M059J (cell line): ENCODE measurements around the gene PCNX2. TPM values are rescaled to one million over a fixed set of nuclear protein-coding genes. Genes with fewer than 3 reads are reported as not detected.
A peak's percentile ranks its signal among the peaks of the same experiment; 100 is the strongest.

Experiments used
- DNase-seq: peaks from one replicate; pipeline ENCODE4 v3.0.0-alpha.2; 2012; ENCODE audit warnings: low read depth
- total RNA-seq: library from RNA; depleted of rRNA; stranded (reverse); fragments of >200 nt; shearing (Covaris generic); gene quantifications from 2 replicates; pipeline ENCODE4 v1.2.3, GENCODE V29; 2014

Gene PCNX2
- total RNA-seq, 1 experiment from 2014 or later = 14.4 TPM

DNA sequence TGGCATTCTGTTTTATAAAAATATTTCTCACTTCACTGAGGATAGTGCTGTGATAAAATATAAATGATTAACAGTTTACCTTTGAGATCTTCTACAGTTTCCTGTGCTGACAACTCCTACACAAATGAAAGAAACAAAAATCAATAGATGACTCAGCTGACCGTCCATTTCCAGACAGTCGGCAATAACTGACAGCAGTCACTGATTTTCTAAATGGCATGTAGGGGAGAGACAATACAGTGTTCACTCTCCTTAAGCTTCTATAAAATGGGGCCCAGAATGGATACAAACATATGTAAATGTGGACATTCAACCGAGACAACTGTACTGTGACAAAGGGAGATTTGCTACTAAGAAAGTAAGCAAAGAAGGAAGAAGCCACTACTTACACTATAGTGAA is 34.3 kb downstream of the PCNX2 start:
- no peak for DNase-seq

DNA sequence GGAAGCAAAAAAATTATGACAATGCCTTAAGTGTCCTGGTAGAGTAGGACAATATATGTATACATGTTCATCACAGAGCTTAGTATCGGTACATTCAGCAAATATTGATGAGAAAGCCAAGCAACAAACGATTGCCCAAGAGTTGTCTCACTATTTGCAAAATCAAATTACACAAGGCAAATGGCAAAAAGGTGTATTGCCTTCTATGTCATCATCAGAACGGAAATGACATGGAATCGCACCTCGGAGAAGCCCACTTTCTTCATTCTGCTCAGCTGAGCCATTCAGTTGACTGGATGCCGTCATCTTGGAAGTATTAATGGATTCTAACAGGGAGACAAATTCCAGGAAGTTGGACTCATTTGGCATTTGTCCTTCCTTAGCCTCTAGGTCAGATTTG is 37.7 kb downstream of the PCNX2 start:
- peak; percentile 14 for DNase-seq

DNA sequence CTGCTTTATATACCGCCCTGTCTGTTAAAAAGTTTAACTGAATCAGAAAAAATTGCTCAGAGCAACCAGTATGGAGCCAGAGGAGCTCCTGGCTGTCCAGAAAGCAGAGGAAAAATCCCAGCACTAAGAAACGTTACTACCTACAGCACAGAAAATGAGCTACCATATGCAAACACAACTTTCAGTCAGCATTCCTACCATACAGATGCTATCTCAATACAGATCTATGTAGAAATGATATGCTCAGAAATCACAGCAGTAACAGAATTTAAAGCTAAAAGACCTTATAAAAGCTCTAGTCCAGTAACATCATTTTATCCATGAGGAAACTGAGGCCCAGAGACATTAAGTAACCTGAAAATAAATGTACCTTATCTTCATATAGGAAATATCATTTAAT is 38.7 kb downstream of the PCNX2 start:
- no peak for DNase-seq

DNA sequence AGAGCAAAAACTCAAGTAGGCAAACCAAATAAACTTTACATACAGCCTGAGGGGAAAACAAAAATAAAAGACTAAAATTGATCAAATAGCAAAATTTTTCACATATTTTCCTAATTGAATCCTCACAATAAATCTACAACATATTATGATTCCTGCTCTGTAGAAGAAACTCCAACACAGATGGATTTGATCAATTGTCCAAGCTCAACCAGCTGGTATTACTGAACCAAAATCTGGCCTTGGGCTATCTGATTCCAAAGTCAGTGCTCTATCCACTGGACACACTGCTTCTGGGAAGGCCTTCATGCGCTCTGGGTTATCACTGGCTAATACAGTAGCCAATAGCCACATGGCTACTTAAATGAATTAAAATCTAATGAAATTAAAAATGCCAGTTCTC is 39.3 kb downstream of the PCNX2 start:
- no peak for DNase-seq

DNA sequence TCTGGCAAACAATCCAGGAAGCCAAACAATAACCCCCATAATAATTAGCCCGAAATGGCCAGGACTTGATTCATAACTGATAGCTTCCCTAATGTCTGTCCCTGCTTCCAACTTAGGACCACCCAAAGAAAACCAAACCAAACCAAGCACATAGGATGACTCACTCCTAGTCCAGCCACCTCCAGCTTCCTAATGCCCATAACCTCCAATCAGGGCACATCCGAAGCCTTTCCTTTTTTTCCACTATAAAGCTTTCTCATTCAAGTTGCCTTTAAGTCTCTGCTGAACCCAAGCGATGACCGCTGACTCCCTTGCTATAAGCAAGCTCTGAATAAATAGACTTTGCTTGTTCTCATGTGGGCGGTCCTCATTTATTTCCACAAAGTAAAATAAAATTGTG is 40.4 kb downstream of the PCNX2 start:
- no peak for DNase-seq

DNA sequence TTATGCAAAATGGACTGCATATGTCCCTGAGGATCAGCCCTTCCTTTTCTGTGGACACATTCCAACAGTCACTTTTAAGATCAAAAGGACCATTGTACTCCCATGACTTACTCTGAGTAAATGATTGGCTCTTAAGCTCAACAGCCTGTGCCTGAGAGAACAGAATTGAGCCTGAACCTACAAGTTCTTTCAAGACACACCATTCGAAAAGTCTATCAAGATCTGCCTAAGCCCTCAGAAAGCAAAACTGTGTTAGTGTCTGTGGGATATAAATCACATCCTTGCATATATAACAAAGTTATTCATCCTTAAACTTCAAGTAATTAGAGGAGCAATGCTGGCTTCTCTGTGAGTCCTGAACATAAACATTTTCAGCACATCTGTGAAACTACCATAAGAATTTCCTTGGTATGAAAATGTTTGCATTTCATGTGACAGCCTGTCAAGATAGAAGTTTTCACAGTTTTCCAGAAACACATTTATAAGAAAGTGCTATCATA is 41.6 kb downstream of the PCNX2 start:
- DNase-seq = no peak

DNA sequence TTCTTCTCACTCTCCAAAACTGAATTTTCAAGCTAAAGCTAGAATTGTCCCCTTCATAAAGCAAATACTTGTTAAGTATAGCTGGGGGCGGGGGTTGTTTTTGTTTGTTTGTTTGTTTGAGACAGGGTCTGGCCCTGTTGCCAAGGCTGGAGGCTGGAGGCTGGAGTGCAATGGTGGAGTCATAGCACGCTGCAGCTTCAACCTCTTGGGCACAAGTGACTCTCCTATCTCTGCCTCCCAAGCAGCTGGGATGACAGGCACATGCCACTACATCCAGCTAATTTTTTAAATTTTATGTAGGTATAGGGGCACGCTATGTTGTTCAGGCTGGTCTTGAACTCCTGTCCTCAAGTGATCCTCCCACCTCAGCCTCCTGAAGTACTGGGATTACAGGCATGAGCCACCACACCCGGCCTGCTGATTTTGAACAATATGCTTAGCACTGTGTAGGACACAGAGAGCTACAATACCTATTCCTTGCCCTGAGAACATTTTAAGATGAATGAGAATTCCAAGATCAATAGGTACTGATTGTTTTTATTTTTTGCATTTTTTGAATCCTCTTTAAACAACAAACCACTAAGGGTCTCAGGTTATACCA is 42.2 kb downstream of the PCNX2 start:
- DNase-seq = no peak

DNA sequence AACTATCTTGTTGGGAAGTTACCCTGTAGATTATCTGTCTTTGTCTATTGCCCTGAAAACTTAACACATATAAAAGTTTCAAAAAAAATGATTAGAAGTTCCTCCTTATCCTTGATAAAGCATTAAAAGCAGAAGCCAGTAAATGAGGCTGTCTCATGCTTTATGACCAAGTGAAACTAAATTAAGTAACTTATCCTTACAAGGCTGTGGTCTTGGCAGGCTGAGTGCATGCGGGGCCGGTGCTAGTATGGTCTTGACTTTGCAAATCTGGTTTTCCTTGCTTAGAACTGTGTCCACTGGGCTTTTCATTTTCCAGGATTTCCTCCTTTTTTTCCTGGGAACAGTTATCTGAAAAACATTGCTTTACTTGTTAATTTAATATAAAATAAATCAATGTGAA is 43.1 kb downstream of the PCNX2 start:
- DNase-seq = no peak

DNA sequence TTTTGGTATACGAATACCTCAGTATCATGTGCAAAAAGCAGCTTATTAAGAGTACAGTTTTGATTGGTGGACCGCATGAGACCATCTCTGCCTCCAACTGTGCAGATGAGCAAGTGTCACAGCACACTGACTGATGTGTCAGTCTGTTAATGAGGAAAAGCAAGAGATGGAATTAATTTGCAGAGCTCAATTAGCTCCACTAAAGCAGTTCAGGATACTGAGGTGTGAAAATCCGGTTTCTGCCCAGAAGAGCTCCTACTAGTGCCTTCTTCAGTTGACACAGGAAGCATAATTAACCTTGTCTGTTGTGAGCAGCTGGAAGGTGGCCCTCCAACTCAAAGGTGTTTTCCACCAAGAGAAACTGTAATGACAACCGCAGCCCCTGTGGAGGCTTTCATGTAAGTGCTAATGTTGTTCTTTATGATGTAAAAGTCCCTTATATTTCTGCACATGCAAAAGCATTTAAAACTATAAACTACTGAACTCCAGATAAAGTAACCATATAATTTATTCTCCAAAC is 44.3 kb downstream of the PCNX2 start:
- DNase-seq = no peak

DNA sequence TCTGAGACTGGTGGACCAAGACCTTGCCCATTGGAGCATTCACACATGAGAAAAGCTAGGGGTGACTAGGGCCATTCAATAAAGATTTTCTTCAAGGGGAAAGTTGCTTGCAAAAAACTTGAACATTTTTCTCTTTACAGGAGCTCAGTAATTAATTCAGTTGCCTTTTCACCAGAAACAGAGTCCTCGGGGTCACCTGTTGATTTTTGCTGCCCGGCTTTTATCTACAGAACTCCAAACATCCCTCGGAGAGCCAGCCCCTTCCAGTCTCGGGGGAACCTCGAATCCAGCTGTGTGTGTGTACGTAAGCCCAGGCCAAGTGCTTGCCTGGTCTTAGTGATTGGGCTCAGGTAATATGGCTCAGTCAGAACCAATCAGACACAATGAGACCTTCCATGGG is 47.5 kb downstream of the PCNX2 start:
- no peak for DNase-seq

DNA sequence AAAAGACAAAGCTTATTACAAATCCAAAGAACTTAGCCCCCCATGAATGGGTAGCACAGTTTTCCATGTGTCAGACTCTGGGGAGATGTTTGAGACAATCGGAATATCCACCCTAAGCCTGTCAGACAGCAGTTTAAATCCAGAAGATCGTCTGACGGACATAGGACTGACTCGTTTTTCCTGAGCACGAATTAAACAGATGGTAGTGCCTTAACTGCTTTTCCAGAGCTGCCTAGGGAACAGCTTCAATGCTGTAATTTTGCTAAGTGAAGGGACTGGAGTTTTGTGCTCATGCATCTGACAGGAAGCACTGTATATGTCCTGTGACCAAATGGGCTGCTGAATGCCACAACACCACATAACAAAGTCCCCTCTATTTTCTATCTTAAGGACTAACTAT is 48.6 kb downstream of the PCNX2 start:
- DNase-seq = no peak

DNA sequence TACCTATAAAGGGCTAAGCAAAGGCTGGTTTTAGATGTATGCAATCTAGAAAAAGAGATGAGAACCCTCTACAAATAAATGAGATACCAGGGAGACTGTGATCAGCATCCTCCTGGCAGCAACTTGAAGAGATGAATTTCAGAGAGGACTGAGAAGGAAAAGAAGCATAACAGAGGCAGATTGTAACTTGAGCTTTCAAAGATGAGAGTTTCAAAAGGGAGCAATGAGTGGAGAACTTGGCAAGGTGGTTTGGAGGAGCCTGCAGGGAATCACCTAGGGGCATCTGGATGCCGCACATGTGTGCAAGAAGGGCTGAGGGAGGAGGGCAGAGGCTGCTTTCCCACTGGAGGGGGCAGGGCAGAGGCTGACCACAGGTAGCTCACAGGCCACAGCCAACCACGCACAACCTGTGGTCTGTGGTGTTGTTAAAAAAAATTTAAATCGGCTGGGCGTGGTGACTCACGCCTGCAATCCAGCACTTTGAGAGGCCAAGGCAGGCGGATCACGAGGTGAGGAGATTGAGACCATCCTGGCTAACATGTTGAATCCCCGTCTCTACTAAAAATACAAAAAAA is 50.2 kb downstream of the PCNX2 start:
- peak; percentile 91 for DNase-seq

DNA sequence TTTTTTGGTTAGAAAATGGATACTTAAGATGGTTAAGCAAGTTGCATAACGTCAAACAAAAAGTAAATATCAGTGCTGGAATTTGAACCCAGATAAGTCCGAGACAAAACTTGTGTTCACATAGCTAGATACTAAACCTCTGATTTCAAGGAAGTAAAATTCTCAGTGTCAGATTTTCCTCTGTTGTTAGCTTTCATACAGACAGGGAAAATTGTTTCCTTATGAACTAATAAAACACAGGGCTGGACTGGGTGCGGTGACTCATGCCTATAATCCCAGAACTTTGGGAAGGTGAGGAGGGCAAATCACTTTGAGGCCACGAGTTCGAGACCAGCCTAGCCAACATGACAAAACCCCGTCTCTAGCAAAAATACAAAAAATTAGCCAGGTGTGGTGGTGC is 51.3 kb downstream of the PCNX2 start:
- peak; percentile 43 for DNase-seq

DNA sequence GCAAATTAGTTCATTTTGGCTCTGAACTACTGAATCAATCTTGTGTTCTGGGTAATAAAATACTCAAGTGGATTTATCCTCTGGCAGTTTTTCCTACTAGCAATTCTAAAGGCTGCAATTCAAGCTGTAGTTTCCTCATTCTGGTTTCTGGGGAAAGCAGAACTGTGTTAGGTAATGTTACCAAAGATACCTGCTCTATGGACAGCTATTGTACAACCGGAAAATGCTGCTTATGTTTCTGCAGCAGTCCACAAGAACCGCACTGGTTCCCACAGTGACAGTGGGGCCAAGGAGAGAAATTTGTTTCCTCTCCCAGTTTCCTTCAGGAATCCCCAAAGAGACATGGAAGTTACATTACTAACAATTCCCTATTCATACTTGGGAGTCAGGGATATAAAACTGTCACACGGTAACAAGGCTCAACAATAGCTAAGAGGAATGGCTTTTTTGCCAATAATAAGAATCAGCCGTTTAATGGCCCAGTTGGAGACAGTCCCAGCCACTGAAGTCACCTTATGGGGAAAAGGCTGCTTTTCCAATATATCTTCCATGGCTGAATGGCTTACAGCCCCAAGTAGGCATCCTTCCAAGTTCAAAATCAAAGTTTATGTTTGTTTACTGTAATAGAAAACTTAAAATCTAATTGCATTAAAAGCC is 52.6 kb downstream of the PCNX2 start:
- DNase-seq = no peak

DNA sequence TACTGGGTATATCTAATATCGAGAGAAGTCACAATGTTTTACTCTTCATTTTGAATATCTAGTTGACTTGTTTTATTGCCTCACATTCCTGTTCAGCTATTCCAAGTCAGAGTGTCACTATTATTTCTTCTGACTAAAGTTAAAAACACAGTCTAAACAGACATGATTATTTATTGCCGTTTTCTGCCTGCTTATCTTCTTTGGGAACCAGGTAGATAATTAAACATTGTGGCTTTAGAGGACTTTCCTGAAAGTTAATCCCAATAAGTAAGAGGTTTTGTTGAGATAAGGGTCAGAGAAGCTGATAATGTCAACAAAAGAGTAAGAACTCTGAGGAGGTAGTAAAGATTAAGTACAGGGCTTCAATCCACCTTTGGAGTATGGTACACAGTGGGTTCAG is 53.8 kb downstream of the PCNX2 start:
- DNase-seq = peak; percentile 24

DNA sequence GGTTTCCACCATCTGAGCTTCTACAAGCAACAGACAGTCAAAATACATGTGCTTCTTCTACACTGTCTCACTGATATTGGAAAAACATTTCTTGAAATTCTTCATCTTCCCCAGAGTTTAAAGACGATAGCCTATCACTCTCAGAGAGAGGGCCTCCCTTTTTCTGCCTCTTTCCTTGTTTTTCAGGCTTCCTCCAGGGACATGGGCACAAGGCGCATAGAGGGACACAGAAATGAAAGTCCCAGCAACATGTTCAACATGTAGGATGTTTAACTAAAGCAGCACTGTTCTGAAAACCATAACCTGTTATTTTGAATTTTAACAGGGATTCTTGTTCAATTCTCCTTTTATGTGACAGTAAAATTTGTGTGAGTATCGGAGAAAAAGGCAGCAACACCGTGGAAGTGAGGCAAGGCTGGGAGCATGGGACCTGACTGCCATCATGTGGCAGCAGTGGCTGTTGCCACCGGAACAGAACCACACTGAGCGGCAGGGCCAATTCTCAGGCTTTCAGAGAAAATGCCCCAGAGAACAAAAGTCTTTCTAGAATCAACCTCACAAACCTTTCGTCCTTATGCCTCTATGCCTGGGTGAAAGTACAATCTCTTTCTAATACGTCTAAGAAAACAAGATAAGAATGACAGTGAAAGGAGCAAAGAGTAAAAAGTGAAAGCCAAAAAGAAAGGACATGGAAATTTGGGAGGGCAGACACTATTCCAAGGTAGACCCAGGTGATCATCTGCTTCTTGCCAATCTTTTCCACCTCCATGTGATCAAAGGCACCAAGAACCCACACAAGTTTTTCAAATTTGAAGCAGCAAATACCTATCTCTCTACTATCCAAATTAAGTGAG is 54.5 kb downstream of the PCNX2 start:
- peak; percentile 48 for DNase-seq

DNA sequence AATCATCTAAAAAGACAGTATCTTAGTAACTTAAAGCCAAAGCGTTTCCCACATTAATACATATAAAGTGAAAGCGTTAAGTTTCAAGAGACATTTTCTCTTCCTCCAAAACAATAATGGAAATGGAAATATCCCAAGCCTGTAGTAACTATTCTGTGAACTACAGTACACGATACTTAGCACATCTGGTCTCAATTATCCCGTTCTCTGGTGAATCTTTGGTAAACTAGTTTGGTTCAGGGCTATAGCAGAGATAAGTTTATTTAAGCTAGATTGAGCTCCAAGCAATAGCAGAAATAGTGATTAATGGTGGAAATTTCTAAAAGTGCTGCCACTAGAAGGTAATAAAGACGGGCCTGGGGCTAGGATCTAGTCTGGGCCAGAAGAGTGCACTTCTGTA is 55.2 kb downstream of the PCNX2 start:
- DNase-seq = no peak

DNA sequence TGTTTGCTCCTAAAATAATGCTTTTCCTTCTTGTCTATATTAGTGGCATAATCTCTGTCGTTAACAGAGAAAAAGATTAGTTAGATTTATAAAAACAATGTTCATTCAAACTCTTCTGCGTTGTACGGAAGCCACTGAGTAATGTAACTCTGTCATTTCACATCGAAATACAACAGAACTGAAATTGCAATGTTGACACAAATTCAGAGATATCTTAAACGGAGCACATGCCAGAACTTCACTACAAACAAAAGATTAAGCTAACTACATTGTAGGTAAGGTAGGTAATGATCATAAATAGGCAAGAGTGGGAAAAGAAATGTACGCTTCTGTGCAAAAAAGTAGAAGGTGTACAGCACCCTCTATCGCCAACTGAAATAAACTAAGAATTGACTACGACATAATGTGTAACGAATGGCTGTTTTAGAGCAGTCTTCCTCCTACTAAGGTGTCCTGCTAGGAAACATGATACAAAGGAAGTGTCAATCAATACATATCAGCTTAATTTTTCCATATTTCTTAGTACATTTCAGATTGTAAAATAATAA is 56.6 kb downstream of the PCNX2 start:
- DNase-seq = no peak

DNA sequence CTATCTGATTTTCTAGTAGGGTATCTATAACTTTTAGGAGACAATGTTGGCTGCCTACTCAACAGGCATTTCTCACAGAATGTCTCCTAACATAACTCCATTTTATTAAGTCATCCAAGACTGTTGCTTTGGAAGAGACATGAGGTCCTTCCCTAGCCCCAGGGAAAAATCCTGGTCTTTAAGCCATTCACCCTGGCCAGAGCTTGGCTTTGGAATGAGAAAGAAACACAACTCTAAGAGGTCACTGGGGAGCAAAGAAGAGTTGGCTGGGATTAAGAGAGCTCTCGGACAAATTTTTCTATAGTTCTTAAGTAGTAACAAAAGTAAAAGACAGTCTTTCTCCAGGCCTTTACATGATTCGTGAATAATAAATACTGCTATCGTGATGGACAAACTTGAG is 57.9 kb downstream of the PCNX2 start:
- no peak for DNase-seq

DNA sequence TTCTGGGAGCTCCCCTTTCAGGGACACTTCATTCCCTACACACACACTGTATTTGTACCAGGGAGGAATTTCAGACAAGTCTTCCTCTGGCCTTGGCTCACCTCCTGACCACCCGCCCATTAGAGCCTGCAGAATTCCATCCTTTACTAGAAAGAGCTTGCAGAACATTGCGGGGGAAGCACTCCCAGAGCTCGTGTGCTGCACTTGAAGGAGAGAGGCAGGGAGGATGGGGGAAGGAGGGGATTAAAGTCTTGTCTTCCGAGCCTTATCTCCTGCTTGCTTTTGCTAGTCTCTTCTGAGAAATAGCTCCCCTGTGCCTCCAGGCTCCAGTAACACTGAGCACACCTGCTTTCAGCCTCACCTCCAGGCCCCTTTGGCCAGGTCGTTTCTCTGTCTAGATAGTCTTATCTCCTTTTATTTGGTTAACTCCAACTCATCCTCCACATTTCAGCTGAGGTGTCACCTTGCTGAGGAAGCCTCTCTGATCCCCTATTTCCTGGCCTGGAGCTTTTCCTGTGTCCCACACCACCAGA is 62.0 kb downstream of the PCNX2 start:
- no peak for DNase-seq

DNA sequence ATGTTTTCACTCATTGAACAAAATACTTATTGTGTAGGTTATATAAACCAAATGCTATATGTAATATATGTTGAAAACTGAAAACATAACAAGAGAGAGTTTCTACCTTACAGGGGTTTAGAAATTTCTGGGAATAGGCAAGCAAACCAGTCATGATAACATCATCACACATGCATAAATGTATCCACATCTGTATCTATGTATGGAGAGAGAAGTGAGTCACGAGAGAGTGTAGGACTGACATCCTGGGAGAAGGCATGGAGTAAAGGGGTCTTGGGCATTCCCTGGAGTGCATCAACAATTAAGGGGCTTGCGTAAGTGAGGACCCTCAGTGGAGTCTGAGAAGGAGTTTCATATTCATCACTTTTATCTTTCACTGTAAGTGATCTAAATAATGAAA is 65.5 kb downstream of the PCNX2 start:
- no peak for DNase-seq

DNA sequence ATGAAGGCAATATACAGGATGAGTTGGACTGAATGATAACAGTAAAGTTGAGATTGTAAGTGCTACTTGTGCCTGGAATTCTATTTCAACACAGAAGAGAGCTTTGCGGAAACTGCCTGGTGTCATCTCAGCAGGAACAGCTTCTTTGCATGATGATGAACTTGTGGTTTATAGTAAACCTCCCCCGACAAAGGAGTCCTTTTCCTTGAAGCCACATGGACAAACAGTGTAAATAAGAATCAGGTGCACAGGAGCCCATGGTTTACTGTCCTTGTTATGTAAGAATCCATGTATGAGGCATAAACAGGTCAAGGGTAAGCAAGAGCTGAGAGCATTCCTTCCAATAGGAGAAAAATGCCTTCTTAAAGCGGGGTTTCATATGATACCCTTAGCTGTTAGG is 66.2 kb downstream of the PCNX2 start:
- DNase-seq = no peak
